NCI-H187 (cell line): Measurements from ENCODE around the gene WTAP.

Experiments used
- DNase-seq, 2 experiments: peaks; one replicate each; lab custom pipeline; 2025; lab: John Stamatoyannopoulos, UW

WTAP gene

DNA sequence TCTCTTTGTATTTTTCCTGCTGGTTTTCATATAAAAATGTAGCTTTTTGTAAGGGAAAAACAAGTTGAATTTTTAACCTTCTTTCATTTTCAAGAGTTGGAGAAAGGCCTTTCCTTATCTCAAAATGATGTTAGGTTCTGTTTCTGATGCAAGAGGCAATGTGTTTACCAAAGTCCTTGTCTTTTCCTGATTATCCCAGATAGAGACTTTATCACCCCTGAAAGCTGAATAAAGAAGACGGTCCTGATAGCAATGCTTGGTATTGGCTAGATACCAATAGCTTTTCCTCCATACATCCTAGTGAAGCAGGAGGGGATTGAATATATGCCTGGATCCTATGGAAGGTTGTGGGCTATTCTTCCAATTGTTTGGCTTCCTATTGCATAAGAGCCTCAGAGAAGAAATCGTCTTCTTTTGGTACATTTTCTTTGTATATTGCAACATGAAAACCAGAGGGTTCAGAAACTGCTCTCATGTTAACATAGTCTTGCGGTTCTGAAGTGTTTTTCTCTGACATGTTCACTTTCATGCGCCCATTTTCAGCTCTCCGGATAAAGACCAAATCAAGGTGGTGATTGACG is 78.2 kb downstream of the WTAP start:
- no peak for DNase-seq
